ENCODE data around the gene TSPAN11.
"Not testable (repeated sequence)": the region's sequence is repeated elsewhere in the genome, so short reads cannot be mapped to it uniquely, and the experiment has no call there.

Gene TSPAN11

GRCh38 chr12:31011336-31011735 is 84.8 kb downstream of the TSPAN11 start:
- intact Hi-C loops (cut with DNase I; ENCODE audit: low total_unique reads): no loop called here
- Histone ChIP-seq H3K4me3 (no peak overlapping the region), H3K4me1 (no peaks in the 10 kb centered on the region), H3K27me3 (no peaks in the 10 kb centered on the region), H3K9me3 (no peaks in the 10 kb centered on the region), H3K27ac (no peak overlapping the region), H3K36me3 (no peaks in the 10 kb centered on the region)
- DNase-seq: peak in 1 of 2 donors; percentile 31
- no peak for TF ChIP-seq CTCF (IDR thresholded peaks at IDR 0.05)

DNA sequence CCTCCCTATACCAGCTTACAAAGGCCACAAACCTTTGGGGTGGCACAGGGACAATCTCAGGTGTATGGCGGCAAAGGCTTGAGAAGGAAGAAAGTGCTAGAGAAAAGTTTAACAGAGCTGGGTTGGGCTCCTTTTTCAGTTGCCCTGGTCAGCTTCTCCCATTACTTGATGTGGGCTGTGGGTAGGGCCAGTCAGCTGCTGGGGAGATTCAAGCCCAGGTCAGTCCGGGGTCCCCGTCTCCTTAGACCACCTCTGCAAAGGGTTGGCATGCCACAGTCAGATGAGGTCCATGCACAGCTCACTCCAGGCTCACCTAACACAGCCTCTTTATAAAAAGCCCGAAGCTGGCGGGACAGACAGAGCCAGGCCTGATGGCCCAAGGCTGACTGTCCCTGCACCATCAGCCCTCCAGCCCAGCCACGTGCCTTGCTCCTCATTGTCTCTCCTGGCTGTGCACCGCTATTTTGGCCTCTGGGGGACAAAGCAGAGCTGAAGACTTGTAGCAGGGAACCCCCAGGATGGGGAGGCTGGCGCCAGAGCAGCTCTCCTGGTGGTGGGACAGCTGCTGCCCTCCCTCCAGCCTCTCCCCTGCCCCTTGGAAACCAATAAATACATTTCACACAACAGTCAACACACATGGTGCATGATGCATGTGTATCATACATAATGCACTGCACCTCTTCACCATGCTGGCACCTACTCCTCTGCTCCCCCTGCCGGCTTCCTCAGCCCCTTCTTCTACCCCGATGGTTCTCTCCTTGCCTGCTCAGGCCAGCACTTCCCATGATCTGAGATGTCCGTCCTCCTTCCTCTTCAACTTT is 85.4 kb downstream of the TSPAN11 start:
- DNase-seq: peak in 1 of 2 donors; percentile 48
- Histone ChIP-seq H3K4me3 (no peak overlapping the region), H3K4me1 (no peaks in the 10 kb centered on the region), H3K36me3 (no peaks in the 10 kb centered on the region), H3K27ac (no peak overlapping the region), H3K27me3 (no peaks in the 10 kb centered on the region), H3K9me3 (no peaks in the 10 kb centered on the region)
- TF ChIP-seq CTCF (IDR thresholded peaks at IDR 0.05): peak in 1 of 2 experiments; percentile 5
- intact Hi-C loops (cut with DNase I; ENCODE audit: low total_unique reads): no loop called here

DNA sequence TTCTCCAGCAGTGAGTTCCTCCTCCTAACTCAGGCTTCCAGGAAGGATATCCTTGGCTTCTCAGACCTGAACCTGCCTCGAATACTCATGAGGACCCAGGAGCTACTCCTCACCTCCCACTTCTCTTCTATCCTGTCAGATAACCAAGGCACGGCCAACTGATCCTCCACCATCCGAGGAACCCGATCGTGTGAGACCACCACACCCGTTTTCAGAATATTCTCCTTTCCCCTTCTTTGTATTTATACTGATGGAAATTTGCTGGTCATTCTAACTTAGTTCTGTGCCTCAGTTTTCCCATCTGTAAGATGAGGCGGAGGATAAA is 86.0 kb downstream of the TSPAN11 start:
- H3K4me3 ChIP-seq; DNase-seq; intact Hi-C loops (cut with DNase I; ENCODE audit: low total_unique reads); H3K9me3 ChIP-seq; H3K27me3 ChIP-seq; H3K27ac ChIP-seq; H3K36me3 ChIP-seq; H3K4me1 ChIP-seq: not testable (repeated sequence)

DNA sequence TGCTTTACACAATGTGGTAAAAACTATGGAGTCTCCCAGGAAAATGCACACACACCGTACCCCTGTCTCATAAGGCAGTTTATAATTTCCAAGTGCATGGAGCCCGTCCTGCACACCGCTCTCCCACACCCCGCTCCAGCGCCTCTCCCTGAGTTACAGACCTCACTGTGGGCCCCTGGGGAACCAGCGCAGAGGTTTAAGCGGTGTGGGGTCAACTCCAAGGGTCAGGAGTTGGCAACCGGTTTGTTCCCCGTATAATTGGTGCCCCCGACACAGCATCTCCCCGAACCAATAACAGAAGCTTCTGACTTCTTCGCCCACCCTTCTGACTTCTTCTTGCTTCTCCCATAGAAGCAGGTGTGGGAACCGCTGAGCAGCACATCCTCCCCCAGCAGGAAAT is 88.7 kb downstream of the TSPAN11 start:
- H3K27me3 ChIP-seq: no peaks in the 10 kb centered on the region
- intact Hi-C loops (cut with DNase I; ENCODE audit: low total_unique reads): no loop called here
- H3K4me3 ChIP-seq: no peak overlapping the region
- DNase-seq: peak in 1 of 2 donors; percentile 17
- no peaks in the 10 kb centered on the region for H3K9me3 ChIP-seq
- no peaks in the 10 kb centered on the region for H3K36me3 ChIP-seq
- TF ChIP-seq CTCF (IDR thresholded peaks at IDR 0.05): no peak
- H3K4me1 ChIP-seq: no peaks in the 10 kb centered on the region
- H3K27ac ChIP-seq: no peak overlapping the region

DNA sequence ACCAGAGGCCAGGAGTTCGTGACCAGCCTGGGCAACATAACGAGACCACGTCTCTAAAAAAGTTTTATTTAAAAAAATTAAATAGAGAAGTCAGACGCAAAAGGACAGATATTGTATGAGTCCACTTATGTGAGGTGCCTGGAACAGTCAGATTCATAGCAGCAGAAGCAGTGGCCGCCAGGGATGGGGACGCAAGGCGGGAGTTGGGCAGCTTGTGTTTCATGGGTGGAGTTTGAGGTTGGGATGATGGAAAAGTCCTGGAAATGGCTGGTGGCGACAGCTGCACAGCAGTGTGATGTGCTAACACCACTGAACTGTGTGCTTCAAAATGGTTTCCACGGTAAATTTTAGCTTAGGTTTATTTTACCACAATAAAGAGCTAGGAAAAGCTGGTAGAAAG is 89.5 kb downstream of the TSPAN11 start:
- intact Hi-C loops (cut with DNase I; ENCODE audit: low total_unique reads): no loop called here
- TF ChIP-seq CTCF (IDR thresholded peaks at IDR 0.05): no peak
- H3K36me3 ChIP-seq: no peaks in the 10 kb centered on the region
- H3K27me3 ChIP-seq: no peaks in the 10 kb centered on the region
- H3K4me1 ChIP-seq: no peaks in the 10 kb centered on the region
- peak; percentile 12 to 48 for DNase-seq
- H3K27ac ChIP-seq: no peak overlapping the region
- no peaks in the 10 kb centered on the region for H3K9me3 ChIP-seq
- H3K4me3 ChIP-seq: no peak overlapping the region

DNA sequence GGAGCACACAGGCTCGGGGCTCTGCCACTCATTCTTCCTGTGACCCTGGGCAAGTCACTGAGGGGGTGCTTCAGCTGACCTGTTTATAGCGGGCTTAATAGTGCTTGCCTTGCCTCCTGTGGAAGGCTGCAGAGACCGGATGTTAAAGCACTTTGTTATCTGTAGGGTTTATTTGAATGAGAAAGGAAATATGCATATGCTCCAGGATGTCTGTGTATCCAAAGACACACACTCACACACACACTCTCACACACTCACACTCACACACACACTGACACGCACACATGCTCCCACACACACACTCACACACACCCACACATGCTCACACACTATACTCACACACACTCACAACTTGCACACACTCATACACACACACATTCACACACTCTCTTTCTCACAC is 91.0 kb downstream of the TSPAN11 start:
- no peaks in the 10 kb centered on the region for H3K36me3 ChIP-seq
- no peaks in the 10 kb centered on the region for H3K9me3 ChIP-seq
- H3K4me1 ChIP-seq: no peaks in the 10 kb centered on the region
- no peak for TF ChIP-seq CTCF (IDR thresholded peaks at IDR 0.05)
- DNase-seq: peak; percentile 5 to 12
- H3K27ac ChIP-seq: no peak overlapping the region
- intact Hi-C loops (cut with DNase I; ENCODE audit: low total_unique reads): no loop called here
- H3K27me3 ChIP-seq: no peaks in the 10 kb centered on the region
- no peak overlapping the region for H3K4me3 ChIP-seq
